Activated B cell treated with CpG ODN at 0.5 μM for 24 hours (primary cell): ENCODE data around the gene ZNF544. TPM values are rescaled to one million over a fixed set of nuclear protein-coding genes. Genes with fewer than 3 reads are reported as not detected.

Experiments
- ATAC-seq: fragments of 200-7000 bp; cut with Tn5 transposase; one replicate; pipeline ENCODE4 v1.10.0; 2021; ENCODE audit warnings: low read depth, mild to moderate bottlenecking, moderate library complexity
- CTCF ChIA-PET: fragments of 350-600 bp; sonication (Branson Sonifier 250); formaldehyde crosslinking; loops from one replicate; lab custom pipeline; 2021; ENCODE audit warnings: antibody characterized with exemption; lab: Charles Lee
- POLR2A ChIA-PET: fragments of 350-600 bp; sonication (Branson Sonifier 250); formaldehyde crosslinking; loops from one replicate; lab custom pipeline; 2021; ENCODE audit warnings: antibody characterized with exemption; lab: Charles Lee
- DNase-seq: peaks from one replicate; pipeline ENCODE4 v3.0.0; 2022
- H3K27ac Mint-ChIP-seq: one replicate; pipeline ENCODE4 v1.8.0; 2020; ENCODE audit warnings: mixed read lengths
- H3K27me3 Mint-ChIP-seq: one replicate; pipeline ENCODE4 v1.8.0; 2021; ENCODE audit warnings: mixed read lengths
- H3K36me3 Mint-ChIP-seq: one replicate; pipeline ENCODE4 v1.8.0; 2021; ENCODE audit warnings: low read depth, mixed read lengths
- H3K4me1 Mint-ChIP-seq: one replicate; pipeline ENCODE4 v1.8.0; 2021; ENCODE audit warnings: mixed read lengths
- H3K4me3 Mint-ChIP-seq: one replicate; pipeline ENCODE4 v1.8.0; 2020; ENCODE audit warnings: mild to moderate bottlenecking, mixed read lengths
- H3K9me3 Mint-ChIP-seq: one replicate; pipeline ENCODE4 v1.8.0; 2020; ENCODE audit warnings: mixed read lengths
- intact Hi-C: fragments of 100-400 bp; cut with micrococcal nuclease; formaldehyde crosslinking; loops from one replicate; pipeline ENCODE4 v1.15.1; 2024
- total RNA-seq: library from RNA; stranded (reverse); gene quantifications from 2 replicates; pipeline ENCODE4 v1.2.3, GENCODE V29; 2022
- TF ChIP-seq, protein P1 (sequence below): fragments of 200-600 bp; IDR thresholded peaks from one replicate; pipeline ENCODE4 v1.8.0; 2022; ENCODE audit warnings: antibody characterized with exemption, mild to moderate bottlenecking

The ZNF544 gene
- total RNA-seq, 1 donor from 2014 or later: 61.7 TPM

DNA sequence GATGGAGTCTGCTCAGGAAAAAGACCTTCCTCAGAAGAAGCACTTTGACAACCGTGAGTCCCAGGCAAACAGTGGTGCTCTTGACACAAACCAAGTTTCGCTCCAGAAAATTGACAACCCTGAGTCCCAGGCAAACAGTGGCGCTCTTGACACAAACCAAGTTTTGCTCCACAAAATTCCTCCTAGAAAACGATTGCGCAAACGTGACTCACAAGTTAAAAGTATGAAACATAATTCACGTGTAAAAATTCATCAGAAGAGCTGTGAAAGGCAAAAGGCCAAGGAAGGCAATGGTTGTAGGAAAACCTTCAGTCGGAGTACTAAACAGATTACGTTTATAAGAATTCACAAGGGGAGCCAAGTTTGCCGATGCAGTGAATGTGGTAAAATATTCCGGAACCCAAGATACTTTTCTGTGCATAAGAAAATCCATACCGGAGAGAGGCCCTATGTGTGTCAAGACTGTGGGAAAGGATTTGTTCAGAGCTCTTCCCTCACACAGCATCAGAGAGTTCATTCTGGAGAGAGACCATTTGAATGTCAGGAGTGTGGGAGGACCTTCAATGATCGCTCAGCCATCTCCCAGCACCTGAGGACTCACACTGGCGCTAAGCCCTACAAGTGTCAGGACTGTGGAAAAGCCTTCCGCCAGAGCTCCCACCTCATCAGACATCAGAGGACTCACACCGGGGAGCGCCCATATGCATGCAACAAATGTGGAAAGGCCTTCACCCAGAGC lies 16.2 kb upstream of the ZNF544 start:
- CTCF ChIA-PET: no interaction called here
- ATAC-seq: no peak
- no peak overlapping the region for H3K4me3 Mint-ChIP-seq
- no peaks in the 10 kb centered on the region for H3K4me1 Mint-ChIP-seq
- intact Hi-C loops: no loop called here
- POLR2A ChIA-PET: no interaction called here
- H3K27me3 Mint-ChIP-seq: no peaks in the 10 kb centered on the region
- DNase-seq: no peak
- H3K9me3 Mint-ChIP-seq: peaks cover 67% of the 10 kb centered on the region
- peaks cover 65% of the 10 kb centered on the region for H3K36me3 Mint-ChIP-seq
- TF ChIP-seq, protein P1, sequence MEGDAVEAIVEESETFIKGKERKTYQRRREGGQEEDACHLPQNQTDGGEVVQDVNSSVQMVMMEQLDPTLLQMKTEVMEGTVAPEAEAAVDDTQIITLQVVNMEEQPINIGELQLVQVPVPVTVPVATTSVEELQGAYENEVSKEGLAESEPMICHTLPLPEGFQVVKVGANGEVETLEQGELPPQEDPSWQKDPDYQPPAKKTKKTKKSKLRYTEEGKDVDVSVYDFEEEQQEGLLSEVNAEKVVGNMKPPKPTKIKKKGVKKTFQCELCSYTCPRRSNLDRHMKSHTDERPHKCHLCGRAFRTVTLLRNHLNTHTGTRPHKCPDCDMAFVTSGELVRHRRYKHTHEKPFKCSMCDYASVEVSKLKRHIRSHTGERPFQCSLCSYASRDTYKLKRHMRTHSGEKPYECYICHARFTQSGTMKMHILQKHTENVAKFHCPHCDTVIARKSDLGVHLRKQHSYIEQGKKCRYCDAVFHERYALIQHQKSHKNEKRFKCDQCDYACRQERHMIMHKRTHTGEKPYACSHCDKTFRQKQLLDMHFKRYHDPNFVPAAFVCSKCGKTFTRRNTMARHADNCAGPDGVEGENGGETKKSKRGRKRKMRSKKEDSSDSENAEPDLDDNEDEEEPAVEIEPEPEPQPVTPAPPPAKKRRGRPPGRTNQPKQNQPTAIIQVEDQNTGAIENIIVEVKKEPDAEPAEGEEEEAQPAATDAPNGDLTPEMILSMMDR: no peak
- H3K27ac Mint-ChIP-seq: peak overlapping the region; percentile 12

DNA sequence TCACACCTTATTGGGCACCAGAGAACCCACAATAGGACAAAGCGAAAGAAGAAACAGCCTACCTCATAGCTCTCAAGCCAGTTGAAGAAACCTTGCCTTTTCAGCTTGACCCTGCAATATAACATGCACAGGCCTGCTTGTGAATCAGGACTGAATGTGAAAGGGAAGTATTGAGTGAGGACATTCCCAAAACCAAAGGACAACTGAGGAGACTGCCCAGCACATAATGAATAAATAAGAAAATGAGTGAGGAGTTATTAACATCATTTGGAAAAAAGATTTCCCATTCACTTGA lies 15.7 kb upstream of the ZNF544 start:
- no peak for ATAC-seq
- H3K27ac Mint-ChIP-seq: peak overlapping the region; percentile 12
- TF ChIP-seq, protein P1: no peak
- intact Hi-C loops: no loop called here
- H3K4me1 Mint-ChIP-seq: no peaks in the 10 kb centered on the region
- ChIA-PET POLR2A (no interaction called here), CTCF (no interaction called here)
- H3K36me3 Mint-ChIP-seq: peaks cover 60% of the 10 kb centered on the region
- no peaks in the 10 kb centered on the region for H3K27me3 Mint-ChIP-seq
- no peak for DNase-seq
- H3K4me3 Mint-ChIP-seq: no peak overlapping the region
- peaks cover 66% of the 10 kb centered on the region for H3K9me3 Mint-ChIP-seq

DNA sequence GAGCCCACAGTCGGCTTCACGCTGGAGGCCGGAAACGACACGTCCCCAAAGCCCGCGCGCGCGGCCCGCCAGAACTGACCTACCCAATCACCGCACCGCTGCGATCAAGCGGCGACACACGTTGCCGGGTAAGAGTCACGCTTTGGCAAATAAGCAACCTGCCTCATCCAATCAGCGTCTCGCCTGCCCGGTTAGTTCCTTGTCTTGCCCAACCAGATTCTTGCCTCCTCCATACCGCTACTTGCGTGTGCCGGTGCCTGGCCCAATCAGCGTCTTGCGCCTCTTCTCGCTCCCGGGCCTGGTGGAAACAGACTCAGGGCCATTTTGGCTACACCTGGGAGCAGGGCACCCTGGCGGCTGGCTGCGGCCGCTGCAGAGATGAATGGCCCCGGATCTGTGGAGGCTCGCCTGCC lies 11.6 kb upstream of the ZNF544 start:
- H3K9me3 Mint-ChIP-seq: peaks cover 40% of the 10 kb centered on the region
- no peaks in the 10 kb centered on the region for H3K4me1 Mint-ChIP-seq
- no peak for DNase-seq
- TF ChIP-seq, protein P1: no peak
- intact Hi-C loops: no loop called here
- no peaks in the 10 kb centered on the region for H3K27me3 Mint-ChIP-seq
- ChIA-PET CTCF (no interaction called here), POLR2A (no interaction called here)
- ATAC-seq: no peak
- no peak overlapping the region for H3K4me3 Mint-ChIP-seq
- peaks cover 22% of the 10 kb centered on the region for H3K36me3 Mint-ChIP-seq
- no peak overlapping the region for H3K27ac Mint-ChIP-seq

DNA sequence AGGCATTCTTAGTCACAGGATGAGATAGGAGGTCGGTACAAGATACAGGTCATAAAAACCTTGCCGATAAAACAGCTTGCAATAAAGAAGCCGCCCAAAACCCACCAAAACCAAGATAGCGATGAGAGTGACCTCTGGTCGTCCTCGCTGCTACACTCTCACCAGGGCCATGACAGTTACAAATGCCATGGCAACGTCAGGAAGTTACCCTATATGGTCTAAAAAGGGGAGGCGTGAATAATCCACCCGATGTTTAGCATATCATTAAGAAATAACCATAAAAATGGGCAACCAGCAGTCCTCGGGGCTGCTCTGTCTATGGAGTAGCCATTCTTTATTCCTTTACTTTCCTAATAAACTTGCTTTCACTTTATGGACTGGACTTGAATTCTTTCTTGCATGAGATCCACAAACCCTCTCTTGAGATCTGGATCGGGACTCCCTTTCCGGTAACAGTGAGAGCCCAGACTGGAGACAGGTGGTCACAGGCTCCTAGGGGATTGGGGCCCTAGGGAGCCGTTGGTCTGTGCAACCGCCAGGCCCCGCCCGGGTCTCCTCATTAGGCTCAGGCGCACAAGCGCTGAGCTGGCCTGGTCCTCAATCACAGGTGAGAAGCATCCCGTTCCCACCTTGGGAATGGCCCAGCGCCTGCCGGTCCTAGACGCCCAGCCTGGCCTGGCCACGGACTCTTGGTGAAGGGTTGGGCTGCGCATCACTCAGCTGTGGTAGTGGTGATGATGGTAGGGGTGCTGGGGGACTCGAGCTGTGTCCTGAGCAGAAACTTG lies 10.9 kb upstream of the ZNF544 start:
- Mint-ChIP-seq H3K27me3 (no peaks in the 10 kb centered on the region), H3K4me1 (no peaks in the 10 kb centered on the region), H3K27ac (no peak overlapping the region), H3K9me3 (peaks cover 35% of the 10 kb centered on the region), H3K36me3 (peaks cover 17% of the 10 kb centered on the region), H3K4me3 (no peak overlapping the region)
- DNase-seq: no peak
- ChIA-PET CTCF (no interaction called here), POLR2A (no interaction called here)
- no peak for ATAC-seq
- intact Hi-C loops: no loop called here
- TF ChIP-seq, protein P1: no peak

DNA sequence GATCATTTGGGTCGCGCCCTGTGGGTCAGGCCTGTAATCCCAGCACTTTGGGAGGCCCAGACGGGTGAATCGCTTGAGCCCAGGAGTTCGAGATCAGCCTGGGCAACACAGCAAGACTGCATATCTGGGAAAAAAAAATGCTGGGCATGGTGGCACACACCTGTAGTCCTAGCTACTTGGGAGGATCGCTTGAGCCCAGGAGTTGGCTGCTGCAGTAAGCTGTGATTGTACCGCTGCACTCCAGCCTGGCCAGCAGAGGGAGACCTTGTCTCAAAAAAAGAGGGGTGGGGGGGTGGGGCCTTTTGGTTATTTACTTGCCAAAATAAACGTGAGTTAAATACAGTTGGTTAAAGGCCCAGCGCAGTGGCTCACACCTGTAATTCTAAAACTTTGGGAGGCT lies 9.8 kb upstream of the ZNF544 start:
- no peak overlapping the region for H3K4me3 Mint-ChIP-seq
- no peak for ATAC-seq
- TF ChIP-seq, protein P1: no peak
- intact Hi-C loops: no loop called here
- no peaks in the 10 kb centered on the region for H3K4me1 Mint-ChIP-seq
- POLR2A ChIA-PET: interaction anchor here (0.5 to 0.7 kb wide), 2 partner anchors 14 to 857 kb away, joined by 6 read pairs; no protein-coding TSS in a partner anchor
- no peak for DNase-seq
- CTCF ChIA-PET: no interaction called here
- no peak overlapping the region for H3K27ac Mint-ChIP-seq
- peaks cover 30% of the 10 kb centered on the region for H3K9me3 Mint-ChIP-seq
- H3K36me3 Mint-ChIP-seq: peaks cover 8% of the 10 kb centered on the region
- no peaks in the 10 kb centered on the region for H3K27me3 Mint-ChIP-seq
